ENCODE data around the gene PHC2. TPM values are rescaled to one million over a fixed set of nuclear protein-coding genes. Genes with fewer than 3 reads are reported as not detected.
A peak's percentile ranks its signal among the peaks of the same experiment; 100 is the strongest.

The PHC2 gene
- total and polyA plus RNA-seq, 2 of the 13 experiments (the other 11 are each of a cell fraction or from before 2014, with no cell fraction given): 52.5 to 84.9 TPM

DNA sequence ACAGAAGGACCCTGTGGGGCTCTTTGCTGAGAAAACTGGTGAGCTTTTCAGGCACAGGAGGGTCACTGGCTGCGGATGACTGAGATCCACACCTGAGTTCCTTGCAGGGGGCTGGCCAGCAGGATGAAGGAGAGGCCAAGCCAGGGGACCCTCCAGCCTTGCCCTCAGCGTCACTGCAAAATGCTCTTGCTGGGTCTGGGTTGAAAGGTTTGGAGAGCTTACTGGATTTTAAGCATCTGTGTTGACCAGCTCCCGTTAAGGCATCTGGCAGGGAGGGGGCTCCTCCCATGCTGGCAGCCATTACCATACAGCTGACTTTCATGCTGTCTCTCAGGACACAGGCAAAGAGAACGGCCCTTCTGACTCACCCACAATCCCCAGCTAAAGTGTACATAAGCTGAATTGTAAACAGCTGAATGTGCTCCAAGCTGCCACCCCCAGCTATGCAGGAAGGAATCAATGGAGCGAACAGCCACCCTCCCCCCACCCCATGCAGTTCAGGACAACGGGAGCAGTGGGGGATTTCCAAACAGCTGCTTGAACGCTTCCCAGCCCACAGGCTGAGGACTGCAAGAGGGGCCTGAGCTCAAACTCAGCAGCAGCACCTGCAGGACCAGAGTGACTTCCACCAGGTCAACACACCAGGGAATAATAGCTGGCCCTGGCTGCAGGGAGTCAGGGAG lies 88.7 kb downstream of the PHC2 start (continued):
- TF ChIP-seq ZNF841 (CRISPR knock-in tag; IDR thresholded peaks at IDR 0.05; ENCODE audit: borderline replicate concordance) (no peak), ZNF672 (CRISPR knock-in tag; IDR thresholded peaks at IDR 0.05) (no peak), TFE3 (CRISPR knock-in tag; IDR thresholded peaks at IDR 0.05) (peak; percentile 71; the same call in 1 of the 2 replicates), WIZ (CRISPR knock-in tag; IDR thresholded peaks at IDR 0.05) (no peak)

DNA sequence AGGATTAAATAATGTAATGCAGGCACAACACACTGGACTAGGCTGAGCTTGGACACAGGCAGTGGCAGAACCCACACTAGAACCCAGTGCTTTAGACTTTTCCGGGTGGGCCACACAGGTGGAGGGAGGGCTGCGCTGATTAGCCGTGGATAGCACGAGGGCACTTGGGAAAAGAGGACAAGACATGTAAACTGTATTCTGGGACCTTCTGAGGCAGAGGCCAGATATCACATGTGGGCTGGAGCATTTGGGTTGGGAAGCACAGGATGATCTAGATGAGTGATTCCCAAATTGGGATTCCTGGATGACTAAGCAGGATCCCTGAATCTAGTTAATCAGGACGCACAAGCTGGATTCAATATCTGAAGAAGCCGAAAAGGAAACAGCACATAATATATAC lies 89.7 kb downstream of the PHC2 start:
- ATAC-seq (no peak), DNase-seq (ENCODE audit: low spot score) (no peak), FAIRE-seq (no peak)
- Histone ChIP-seq H3K27me3 (ENCODE audit: control insufficient read depth in 1 of 2, insufficient read depth in 2 of 2, low read length in 2 of 2) (no peaks in the 10 kb centered on the region), H3K4me2 (ENCODE audit: low read depth, low read length) (peak overlapping the region; percentile 20; the same call in 1 of the 2 replicates), H3K9ac (ENCODE audit: insufficient read depth, low read depth, low read length) (no peak overlapping the region), H3K9me3 (ENCODE audit: low read length) (no peaks in the 10 kb centered on the region), H3K4me1 (ENCODE audit: insufficient read depth, low read length) (peaks cover 98% of the 10 kb centered on the region), H3K36me3 (replicated peaks in 1 of 2; ENCODE audit: control insufficient read depth in 1 of 2, insufficient read depth in 2 of 2, low read length in 2 of 2) (peaks cover 3 to 22% of the 10 kb centered on the region in 2 experiments; a peak in 3 of 5 replicates), H3K79me2 (ENCODE audit: insufficient read depth, low read length) (peaks cover 96% of the 10 kb centered on the region), H3K4me3 (replicated peaks in 1 of 3; ENCODE audit: insufficient read depth in 1 of 3, low read depth in 2 of 3, low read length in 3 of 3) (no peak overlapping the region), H3K27ac (ENCODE audit: extremely low read length, insufficient read depth, low read length) (peak overlapping the region; percentile 61), H2AFZ (ENCODE audit: low read length) (no peak overlapping the region), H4K20me1 (ENCODE audit: insufficient read depth, low read length) (peaks cover 57% of the 10 kb centered on the region)
- intact Hi-C loops (cut with micrococcal nuclease; ENCODE audit: unreplicated experiment): no loop called here
- in situ Hi-C loops (cut with HindIII; ENCODE audit: extremely low pct_ligation_motif_present, low pct_unique_long_range_greater_than_20kb): no loop called here
- POLR2A ChIA-PET: interaction anchor here (1.3 to 5.4 kb wide), 2 partner anchors 10 kb away, joined by 3 to 29 read pairs; no protein-coding TSS in a partner anchor
- BruUV-seq (replicated peaks): no TSS peak
- 95% methylated on average over 6 of the region's 6 CpGs for WGBS (ENCODE audit: low lambda C conversion rate)
- CTCF ChIA-PET (ENCODE audit: low intra/inter-chr PET ratio, low total read pairs): no interaction called here
- no peak for TF ChIP-seq REL (CRISPR knock-in tag; conservative IDR thresholded peaks at IDR 0.05)
- peak; percentile 5; the same call in 1 of the 2 replicates for TF ChIP-seq SSRP1 (CRISPR knock-in tag; IDR thresholded peaks at IDR 0.05)
- TF ChIP-seq, protein P1, sequence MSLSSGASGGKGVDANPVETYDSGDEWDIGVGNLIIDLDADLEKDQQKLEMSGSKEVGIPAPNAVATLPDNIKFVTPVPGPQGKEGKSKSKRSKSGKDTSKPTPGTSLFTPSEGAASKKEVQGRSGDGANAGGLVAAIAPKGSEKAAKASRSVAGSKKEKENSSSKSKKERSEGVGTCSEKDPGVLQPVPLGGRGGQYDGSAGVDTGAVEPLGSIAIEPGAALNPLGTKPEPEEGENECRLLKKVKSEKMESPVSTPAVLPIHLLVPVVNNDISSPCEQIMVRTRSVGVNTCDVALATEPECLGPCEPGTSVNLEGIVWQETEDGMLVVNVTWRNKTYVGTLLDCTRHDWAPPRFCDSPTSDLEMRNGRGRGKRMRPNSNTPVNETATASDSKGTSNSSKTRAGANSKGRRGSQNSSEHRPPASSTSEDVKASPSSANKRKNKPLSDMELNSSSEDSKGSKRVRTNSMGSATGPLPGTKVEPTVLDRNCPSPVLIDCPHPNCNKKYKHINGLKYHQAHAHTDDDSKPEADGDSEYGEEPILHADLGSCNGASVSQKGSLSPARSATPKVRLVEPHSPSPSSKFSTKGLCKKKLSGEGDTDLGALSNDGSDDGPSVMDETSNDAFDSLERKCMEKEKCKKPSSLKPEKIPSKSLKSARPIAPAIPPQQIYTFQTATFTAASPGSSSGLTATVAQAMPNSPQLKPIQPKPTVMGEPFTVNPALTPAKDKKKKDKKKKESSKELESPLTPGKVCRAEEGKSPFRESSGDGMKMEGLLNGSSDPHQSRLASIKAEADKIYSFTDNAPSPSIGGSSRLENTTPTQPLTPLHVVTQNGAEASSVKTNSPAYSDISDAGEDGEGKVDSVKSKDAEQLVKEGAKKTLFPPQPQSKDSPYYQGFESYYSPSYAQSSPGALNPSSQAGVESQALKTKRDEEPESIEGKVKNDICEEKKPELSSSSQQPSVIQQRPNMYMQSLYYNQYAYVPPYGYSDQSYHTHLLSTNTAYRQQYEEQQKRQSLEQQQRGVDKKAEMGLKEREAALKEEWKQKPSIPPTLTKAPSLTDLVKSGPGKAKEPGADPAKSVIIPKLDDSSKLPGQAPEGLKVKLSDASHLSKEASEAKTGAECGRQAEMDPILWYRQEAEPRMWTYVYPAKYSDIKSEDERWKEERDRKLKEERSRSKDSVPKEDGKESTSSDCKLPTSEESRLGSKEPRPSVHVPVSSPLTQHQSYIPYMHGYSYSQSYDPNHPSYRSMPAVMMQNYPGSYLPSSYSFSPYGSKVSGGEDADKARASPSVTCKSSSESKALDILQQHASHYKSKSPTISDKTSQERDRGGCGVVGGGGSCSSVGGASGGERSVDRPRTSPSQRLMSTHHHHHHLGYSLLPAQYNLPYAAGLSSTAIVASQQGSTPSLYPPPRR (CRISPR knock-in tag; IDR thresholded peaks at IDR 0.05; ENCODE audit: borderline replicate concordance): 0 out of 2 replicates have a peak, but pooled peaks have one; percentile 27
- peak; percentile 27; the same call in 1 of the 2 replicates for TF ChIP-seq JUND (CRISPR knock-in tag; IDR thresholded peaks at IDR 0.05)

Measured in HepG2 (cell line).